ENCODE results near the gene TOP2B. TPM values are rescaled to one million over a fixed set of nuclear protein-coding genes. Genes with fewer than 3 reads are reported as not detected.
A peak's percentile ranks its signal among the peaks of the same experiment; 100 is the strongest.

Gene TOP2B
- total and polyA plus RNA-seq, 9 of the 15 experiments (the other 6 are each of a cell fraction or from before 2014, with no cell fraction given), result 45.3 to 186 (median 134) TPM

- BruUV-seq (replicated peaks), result no TSS peak
- H3K36me3 ChIP-seq (ENCODE audit: control insufficient read depth, insufficient read depth, low read length), result no peaks in the 10 kb centered on the region
- no peak overlapping the region for H3K9ac ChIP-seq (ENCODE audit: insufficient read depth in 1 of 2, low read depth in 2 of 2, low read length in 2 of 2)
- H4K20me1 ChIP-seq (replicated peaks; ENCODE audit: control insufficient read depth, insufficient read depth, low read length), result no peaks in the 10 kb centered on the region
- WGBS (ENCODE audit: insufficient coverage, low coverage, missing lambda C conversion rate), result 0% methylated on average over 1 of the region's 1 CpG
- no peaks in the 10 kb centered on the region for H3K9me3 ChIP-seq (replicated peaks; ENCODE audit: control insufficient read depth, insufficient read depth, low read depth, low read length)
- H3K79me2 ChIP-seq (ENCODE audit: control insufficient read depth, insufficient read depth, low read length), result no peaks in the 10 kb centered on the region
- FAIRE-seq, result no peak
- DNase-seq (ENCODE audit: extremely low read depth in 1 of 4, low spot score in 3 of 4), result peak in 1 of 4 experiments; percentile 19
- no peak overlapping the region for H2AFZ ChIP-seq (ENCODE audit: low read depth, low read length)
- no peaks in the 10 kb centered on the region for H3K9me1 ChIP-seq (ENCODE audit: control insufficient read depth, insufficient read depth, low read length)
- H3K4me2 ChIP-seq (ENCODE audit: insufficient read depth, low read length), result no peak overlapping the region
- H3K27ac ChIP-seq (ENCODE audit: extremely low read depth, low read depth, low read length), result no peak overlapping the region
- intact Hi-C loops (cut with micrococcal nuclease) (no loop called here), in situ Hi-C loops (cut with MboI) (no loop called here)
- ChIA-PET CTCF (ENCODE audit: low intra/inter-chr PET ratio) (no interaction called here), POLR2A (no interaction called here)
- no peaks in the 10 kb centered on the region for H3K4me1 ChIP-seq (replicated peaks in 1 of 2; ENCODE audit: control insufficient read depth in 2 of 2, insufficient read depth in 2 of 2, low read length in 2 of 2)
- ATAC-seq, result 0 out of 3 replicates have a peak, but pooled peaks have one; percentile 42
- no peak overlapping the region for H3K4me3 ChIP-seq
- H3K27me3 ChIP-seq (ENCODE audit: control insufficient read depth in 2 of 2, insufficient read depth in 2 of 2, low read length in 2 of 2), result no peaks in the 10 kb centered on the region; a peak in 1 of 5 replicates
- TF ChIP-seq ATF3 (IDR thresholded peaks at IDR 0.05) (no peak), ATF3 (CRISPR knock-in tag; conservative IDR thresholded peaks at IDR 0.05) (no peak), DLX4 (CRISPR knock-in tag; IDR thresholded peaks at IDR 0.05) (no peak), RAD21 (CRISPR knock-in tag; conservative IDR thresholded peaks at IDR 0.05 in 1 of 2, IDR thresholded peaks at IDR 0.05 in 1 of 2) (peak in 1 of 2 experiments; percentile 45; a peak in 2 of 4 replicates), CTCF (IDR thresholded peaks at IDR 0.05 in 2 of 3, conservative IDR thresholded peaks at IDR 0.05 in 1 of 3; ENCODE audit: insufficient read depth in 2 of 3, low read depth in 1 of 3, low read length in 3 of 3) (peak in 2 of 3 experiments; percentile 24 to 33; a peak in 1 of 6 replicates), CREB3L1 (IDR thresholded peaks at IDR 0.05; ENCODE audit: borderline replicate concordance, low read depth) (no peak)
These were observed 108.3 kb downstream of the TOP2B start for GRCh38 chr3:25556447-25556846.
